ENCODE results near the gene CALCOCO1. TPM values are rescaled to one million over a fixed set of nuclear protein-coding genes. Genes with fewer than 3 reads are reported as not detected.

The CALCOCO1 gene
- total and polyA plus RNA-seq, 2 of the 13 experiments (the other 11 are each of a cell fraction or from before 2014, with no cell fraction given), result 7.7 to 47.7 TPM

DNA sequence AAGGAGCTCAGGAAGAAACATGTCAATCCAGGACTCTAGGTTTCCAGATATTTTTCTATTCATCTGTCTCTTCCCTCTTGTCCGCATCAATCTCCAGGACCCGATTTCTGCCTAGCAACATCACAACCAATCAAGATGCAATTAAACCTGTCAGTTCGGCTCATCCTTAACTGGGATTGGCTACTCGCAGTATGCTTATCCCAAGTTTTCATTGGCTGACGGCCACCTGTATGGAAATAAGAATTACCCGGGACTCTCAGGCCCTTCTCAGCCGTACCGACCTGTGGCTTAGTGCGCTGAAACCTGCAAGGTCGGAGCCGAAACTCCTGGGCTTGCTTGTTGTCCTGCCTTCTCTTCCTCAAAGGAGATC, 31.0 kb downstream of the CALCOCO1 start:
- FAIRE-seq (peak; percentile 85), DNase-seq (ENCODE audit: low spot score) (peak; percentile 82), ATAC-seq (peak; percentile 96)
- ChIA-PET CTCF (ENCODE audit: low intra/inter-chr PET ratio, low total read pairs) (interaction anchor here (12.4 kb wide), 1 partner anchor 48 kb away, joined by 216 read pairs; no protein-coding TSS in a partner anchor), POLR2A (no interaction called here)
- Histone ChIP-seq H4K20me1 (ENCODE audit: insufficient read depth, low read length) (no peaks in the 10 kb centered on the region), H3K4me3 (replicated peaks in 1 of 3; ENCODE audit: insufficient read depth in 1 of 3, low read depth in 2 of 3, low read length in 3 of 3) (peak overlapping the region in 1 of 3 experiments; percentile 45; a peak in 2 of 6 replicates), H3K36me3 (replicated peaks in 1 of 2; ENCODE audit: control insufficient read depth in 1 of 2, insufficient read depth in 2 of 2, low read length in 2 of 2) (no peaks in the 10 kb centered on the region), H3K27ac (ENCODE audit: extremely low read length, insufficient read depth, low read length) (no peak overlapping the region), H3K79me2 (ENCODE audit: insufficient read depth, low read length) (no peaks in the 10 kb centered on the region), H3K4me2 (ENCODE audit: low read depth, low read length) (peak overlapping the region; percentile 60), H3K9me3 (ENCODE audit: low read length) (no peaks in the 10 kb centered on the region), H2AFZ (ENCODE audit: low read length) (no peak overlapping the region), H3K27me3 (ENCODE audit: control insufficient read depth in 1 of 2, insufficient read depth in 2 of 2, low read length in 2 of 2) (peaks cover 10 to 60% of the 10 kb centered on the region in 2 experiments), H3K9ac (ENCODE audit: insufficient read depth, low read depth, low read length) (no peak overlapping the region), H3K4me1 (ENCODE audit: insufficient read depth, low read length) (peaks cover 8% of the 10 kb centered on the region; the same call in 1 of the 2 replicates)
- BruUV-seq (replicated peaks), result no TSS peak
- 3% methylated on average over 11 of the region's 11 CpGs for WGBS (ENCODE audit: low lambda C conversion rate)
- intact Hi-C loops (cut with micrococcal nuclease; ENCODE audit: unreplicated experiment), result no loop called here
- in situ Hi-C loops (cut with HindIII; ENCODE audit: extremely low pct_ligation_motif_present, low pct_unique_long_range_greater_than_20kb), result no loop called here
- TF ChIP-seq JUNB (CRISPR knock-in tag; IDR thresholded peaks at IDR 0.05; ENCODE audit: borderline replicate concordance) (no peak), ZMYM3 (CRISPR knock-in tag; IDR thresholded peaks at IDR 0.05) (no peak), MED1 (CRISPR knock-in tag; IDR thresholded peaks at IDR 0.05) (no peak), NAIF1 (CRISPR knock-in tag; IDR thresholded peaks at IDR 0.05; ENCODE audit: borderline replicate concordance) (no peak), ZNF354B (CRISPR knock-in tag; IDR thresholded peaks at IDR 0.05) (no peak), KDM5A (IDR thresholded peaks at IDR 0.05; ENCODE audit: borderline replicate concordance, low read length) (no peak), ZSCAN9 (CRISPR knock-in tag; IDR thresholded peaks at IDR 0.05; ENCODE audit: borderline replicate concordance) (no peak), ZNF775 (CRISPR knock-in tag; IDR thresholded peaks at IDR 0.05; ENCODE audit: borderline replicate concordance) (no peak), CCAR2 (optimal IDR thresholded peaks at IDR 0.05; ENCODE audit: low read depth, low read length) (no peak), NFYB (CRISPR knock-in tag; IDR thresholded peaks at IDR 0.05) (peak; percentile 71), ZNF75D (CRISPR knock-in tag; IDR thresholded peaks at IDR 0.05; ENCODE audit: borderline replicate concordance) (no peak), JUND (CRISPR knock-in tag; IDR thresholded peaks at IDR 0.05) (no peak), RFXAP (CRISPR knock-in tag; IDR thresholded peaks at IDR 0.05; ENCODE audit: borderline replicate concordance) (peak; percentile 99), PHF20 (CRISPR knock-in tag; IDR thresholded peaks at IDR 0.05) (no peak)
- TF ChIP-seq, protein P1, sequence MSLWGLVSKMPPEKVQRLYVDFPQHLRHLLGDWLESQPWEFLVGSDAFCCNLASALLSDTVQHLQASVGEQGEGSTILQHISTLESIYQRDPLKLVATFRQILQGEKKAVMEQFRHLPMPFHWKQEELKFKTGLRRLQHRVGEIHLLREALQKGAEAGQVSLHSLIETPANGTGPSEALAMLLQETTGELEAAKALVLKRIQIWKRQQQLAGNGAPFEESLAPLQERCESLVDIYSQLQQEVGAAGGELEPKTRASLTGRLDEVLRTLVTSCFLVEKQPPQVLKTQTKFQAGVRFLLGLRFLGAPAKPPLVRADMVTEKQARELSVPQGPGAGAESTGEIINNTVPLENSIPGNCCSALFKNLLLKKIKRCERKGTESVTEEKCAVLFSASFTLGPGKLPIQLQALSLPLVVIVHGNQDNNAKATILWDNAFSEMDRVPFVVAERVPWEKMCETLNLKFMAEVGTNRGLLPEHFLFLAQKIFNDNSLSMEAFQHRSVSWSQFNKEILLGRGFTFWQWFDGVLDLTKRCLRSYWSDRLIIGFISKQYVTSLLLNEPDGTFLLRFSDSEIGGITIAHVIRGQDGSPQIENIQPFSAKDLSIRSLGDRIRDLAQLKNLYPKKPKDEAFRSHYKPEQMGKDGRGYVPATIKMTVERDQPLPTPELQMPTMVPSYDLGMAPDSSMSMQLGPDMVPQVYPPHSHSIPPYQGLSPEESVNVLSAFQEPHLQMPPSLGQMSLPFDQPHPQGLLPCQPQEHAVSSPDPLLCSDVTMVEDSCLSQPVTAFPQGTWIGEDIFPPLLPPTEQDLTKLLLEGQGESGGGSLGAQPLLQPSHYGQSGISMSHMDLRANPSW (CRISPR knock-in tag; IDR thresholded peaks at IDR 0.05; ENCODE audit: borderline replicate concordance), result no peak
- TF ChIP-seq, protein P2, sequence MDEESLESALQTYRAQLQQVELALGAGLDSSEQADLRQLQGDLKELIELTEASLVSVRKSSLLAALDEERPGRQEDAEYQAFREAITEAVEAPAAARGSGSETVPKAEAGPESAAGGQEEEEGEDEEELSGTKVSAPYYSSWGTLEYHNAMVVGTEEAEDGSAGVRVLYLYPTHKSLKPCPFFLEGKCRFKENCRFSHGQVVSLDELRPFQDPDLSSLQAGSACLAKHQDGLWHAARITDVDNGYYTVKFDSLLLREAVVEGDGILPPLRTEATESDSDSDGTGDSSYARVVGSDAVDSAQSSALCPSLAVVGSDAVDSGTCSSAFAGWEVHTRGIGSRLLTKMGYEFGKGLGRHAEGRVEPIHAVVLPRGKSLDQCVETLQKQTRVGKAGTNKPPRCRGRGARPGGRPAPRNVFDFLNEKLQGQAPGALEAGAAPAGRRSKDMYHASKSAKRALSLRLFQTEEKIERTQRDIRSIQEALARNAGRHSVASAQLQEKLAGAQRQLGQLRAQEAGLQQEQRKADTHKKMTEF (CRISPR knock-in tag; IDR thresholded peaks at IDR 0.05), result no peak
- TF ChIP-seq, protein P3, sequence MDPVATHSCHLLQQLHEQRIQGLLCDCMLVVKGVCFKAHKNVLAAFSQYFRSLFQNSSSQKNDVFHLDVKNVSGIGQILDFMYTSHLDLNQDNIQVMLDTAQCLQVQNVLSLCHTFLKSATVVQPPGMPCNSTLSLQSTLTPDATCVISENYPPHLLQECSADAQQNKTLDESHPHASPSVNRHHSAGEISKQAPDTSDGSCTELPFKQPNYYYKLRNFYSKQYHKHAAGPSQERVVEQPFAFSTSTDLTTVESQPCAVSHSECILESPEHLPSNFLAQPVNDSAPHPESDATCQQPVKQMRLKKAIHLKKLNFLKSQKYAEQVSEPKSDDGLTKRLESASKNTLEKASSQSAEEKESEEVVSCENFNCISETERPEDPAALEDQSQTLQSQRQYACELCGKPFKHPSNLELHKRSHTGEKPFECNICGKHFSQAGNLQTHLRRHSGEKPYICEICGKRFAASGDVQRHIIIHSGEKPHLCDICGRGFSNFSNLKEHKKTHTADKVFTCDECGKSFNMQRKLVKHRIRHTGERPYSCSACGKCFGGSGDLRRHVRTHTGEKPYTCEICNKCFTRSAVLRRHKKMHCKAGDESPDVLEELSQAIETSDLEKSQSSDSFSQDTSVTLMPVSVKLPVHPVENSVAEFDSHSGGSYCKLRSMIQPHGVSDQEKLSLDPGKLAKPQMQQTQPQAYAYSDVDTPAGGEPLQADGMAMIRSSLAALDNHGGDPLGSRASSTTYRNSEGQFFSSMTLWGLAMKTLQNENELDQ (CRISPR knock-in tag; IDR thresholded peaks at IDR 0.05; ENCODE audit: borderline replicate concordance), result no peak
- TF ChIP-seq, protein P4, sequence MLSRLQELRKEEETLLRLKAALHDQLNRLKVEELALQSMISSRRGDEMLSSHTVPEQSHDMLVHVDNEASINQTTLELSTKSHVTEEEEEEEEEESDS (CRISPR knock-in tag; IDR thresholded peaks at IDR 0.05; ENCODE audit: borderline replicate concordance), result no peak

Measured in HepG2 (cell line).